ENCODE data around the gene ZNF334.

The ZNF334 gene

DNA sequence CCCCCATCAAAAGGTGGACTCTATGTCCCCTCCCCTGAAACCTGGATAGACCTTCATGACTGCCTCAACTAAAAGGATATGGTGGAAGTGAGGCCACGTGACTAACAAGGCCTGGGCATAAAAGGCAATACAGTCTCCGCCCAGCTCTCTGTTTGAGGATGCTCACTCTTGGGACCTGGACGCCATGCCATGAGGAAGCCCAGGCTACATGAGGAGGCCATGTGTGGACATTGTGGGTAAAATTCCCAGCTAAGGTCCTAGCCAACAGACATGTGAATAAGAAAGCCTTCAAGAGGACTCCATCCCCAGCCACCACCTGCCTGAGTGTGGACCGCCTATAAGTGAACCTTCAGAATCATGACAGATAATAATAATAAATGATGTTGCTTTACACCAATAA lies 7.2 kb upstream of the ZNF334 start:
- Histone ChIP-seq H3K36me3 (ENCODE audit: insufficient read depth, low read length) (no peaks in the 10 kb centered on the region), H3K4me3 (ENCODE audit: low read depth, low read length) (no peak overlapping the region), H3K27me3 (ENCODE audit: insufficient read depth, low read length) (peaks cover 28% of the 10 kb centered on the region), H3K4me1 (ENCODE audit: control insufficient read depth, insufficient read depth, low read length, unreplicated experiment) (no peaks in the 10 kb centered on the region), H3K27ac (ENCODE audit: low read depth, low read length) (no peak overlapping the region), H2AFZ (ENCODE audit: low read length, unreplicated experiment) (no peak overlapping the region), H3K79me2 (ENCODE audit: control insufficient read depth, insufficient read depth, low read length, unreplicated experiment) (no peaks in the 10 kb centered on the region)

GRCh38 chr20:46519471-46520068 lies 6.2 kb upstream of the ZNF334 start:
- H3K4me3 ChIP-seq (ENCODE audit: low read depth, low read length): no peak overlapping the region
- H3K36me3 ChIP-seq (ENCODE audit: insufficient read depth, low read length): no peaks in the 10 kb centered on the region

DNA sequence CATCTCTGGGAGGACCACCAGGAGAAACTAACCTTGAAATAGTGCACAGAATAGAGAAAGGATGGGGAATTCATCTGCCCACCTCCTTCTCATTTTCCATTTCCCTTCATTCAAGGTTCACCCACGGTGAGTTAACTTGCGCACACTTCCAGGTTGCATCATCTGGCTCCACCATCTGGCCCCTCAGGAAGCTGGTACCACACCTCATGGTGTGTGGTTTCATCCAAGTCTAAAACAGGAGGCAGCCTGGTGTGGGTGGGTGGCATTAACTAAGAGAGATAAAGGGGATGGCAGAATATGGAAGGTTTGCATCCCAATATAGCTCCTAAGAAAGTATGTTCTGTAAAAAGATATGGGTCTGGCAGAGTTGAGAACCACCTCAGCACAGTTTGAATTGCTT lies 3.8 kb downstream of the ZNF334 start:
- Histone ChIP-seq H3K36me3 (ENCODE audit: insufficient read depth, low read length) (peaks cover 7% of the 10 kb centered on the region), H2AFZ (ENCODE audit: low read length, unreplicated experiment) (no peak overlapping the region), H3K27ac (ENCODE audit: low read depth, low read length) (no peak overlapping the region), H3K4me3 (ENCODE audit: low read depth, low read length) (no peak overlapping the region), H3K4me1 (ENCODE audit: control insufficient read depth, insufficient read depth, low read length, unreplicated experiment) (no peaks in the 10 kb centered on the region), H3K27me3 (ENCODE audit: insufficient read depth, low read length) (no peaks in the 10 kb centered on the region), H3K79me2 (ENCODE audit: control insufficient read depth, insufficient read depth, low read length, unreplicated experiment) (no peaks in the 10 kb centered on the region)

More at GRCh38 chr20:46519471-46520068, 6.2 kb upstream of the ZNF334 start:
- H3K4me1 ChIP-seq (ENCODE audit: control insufficient read depth, insufficient read depth, low read length, unreplicated experiment): no peaks in the 10 kb centered on the region
- H3K79me2 ChIP-seq (ENCODE audit: control insufficient read depth, insufficient read depth, low read length, unreplicated experiment): no peaks in the 10 kb centered on the region
- no peak overlapping the region for H3K27ac ChIP-seq (ENCODE audit: low read depth, low read length)
- no peak overlapping the region for H2AFZ ChIP-seq (ENCODE audit: low read length, unreplicated experiment)
- H3K27me3 ChIP-seq (ENCODE audit: insufficient read depth, low read length): peaks cover 24% of the 10 kb centered on the region

DNA sequence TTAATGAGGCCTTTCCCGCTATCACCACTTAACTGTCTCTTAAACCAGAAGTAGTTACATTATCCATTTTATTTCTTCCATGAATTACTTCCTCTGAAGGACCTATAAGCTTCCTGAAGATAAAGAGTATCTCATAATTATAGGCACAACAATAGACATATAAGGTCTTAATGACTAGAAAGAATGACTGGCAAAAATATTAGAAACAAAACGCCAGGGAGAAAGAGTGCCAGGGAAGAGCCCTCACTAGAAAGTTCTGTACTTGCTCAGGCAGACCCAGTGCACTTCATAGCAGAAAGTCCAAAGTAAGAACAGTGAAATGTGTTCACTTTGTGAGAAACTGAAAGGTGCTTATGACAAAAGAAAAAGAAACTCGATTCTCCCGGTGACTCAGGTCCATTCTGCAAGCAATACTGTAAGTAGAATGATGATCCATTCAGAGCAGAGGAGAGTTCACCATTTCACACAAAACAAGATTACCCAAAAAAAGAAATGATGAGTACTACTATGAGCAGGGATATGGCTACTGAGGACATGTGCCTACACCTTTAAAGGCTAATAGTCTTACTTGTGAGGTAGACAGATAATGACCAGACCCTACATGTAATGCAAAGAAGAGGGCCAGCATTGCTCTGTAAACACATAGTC lies 5.5 kb downstream of the ZNF334 start:
- no peaks in the 10 kb centered on the region for H3K4me1 ChIP-seq (ENCODE audit: control insufficient read depth, insufficient read depth, low read length, unreplicated experiment)
- H3K27ac ChIP-seq (ENCODE audit: low read depth, low read length): no peak overlapping the region
- no peak overlapping the region for H3K4me3 ChIP-seq (ENCODE audit: low read depth, low read length)
- no peaks in the 10 kb centered on the region for H3K27me3 ChIP-seq (ENCODE audit: insufficient read depth, low read length)
- H2AFZ ChIP-seq (ENCODE audit: low read length, unreplicated experiment): no peak overlapping the region
- H3K79me2 ChIP-seq (ENCODE audit: control insufficient read depth, insufficient read depth, low read length, unreplicated experiment): no peaks in the 10 kb centered on the region
- H3K36me3 ChIP-seq (ENCODE audit: insufficient read depth, low read length): peaks cover 23% of the 10 kb centered on the region

DNA sequence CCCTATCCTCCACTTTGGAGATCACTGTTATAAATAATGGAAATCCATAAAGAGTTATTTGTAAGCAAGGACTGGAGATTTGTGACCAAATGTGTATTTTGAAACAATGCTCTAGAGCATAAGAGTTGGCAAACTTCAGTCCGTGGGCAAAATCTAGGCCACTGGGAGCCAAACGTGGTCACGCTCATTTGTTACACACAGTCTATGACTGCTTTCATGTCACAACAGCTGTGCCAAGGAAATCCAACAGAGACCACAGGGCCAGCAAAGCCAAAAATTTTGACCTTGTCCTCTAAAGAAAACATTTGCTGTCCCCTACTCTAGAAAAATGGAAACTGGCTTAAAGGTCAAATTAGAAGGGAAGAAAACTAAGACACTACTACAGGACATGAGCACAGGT lies 7.9 kb downstream of the ZNF334 start:
- Histone ChIP-seq H3K79me2 (ENCODE audit: control insufficient read depth, insufficient read depth, low read length, unreplicated experiment) (no peaks in the 10 kb centered on the region), H2AFZ (ENCODE audit: low read length, unreplicated experiment) (no peak overlapping the region), H3K27ac (ENCODE audit: low read depth, low read length) (no peak overlapping the region), H3K4me3 (ENCODE audit: low read depth, low read length) (no peak overlapping the region), H3K4me1 (ENCODE audit: control insufficient read depth, insufficient read depth, low read length, unreplicated experiment) (no peaks in the 10 kb centered on the region), H3K27me3 (ENCODE audit: insufficient read depth, low read length) (no peaks in the 10 kb centered on the region), H3K36me3 (ENCODE audit: insufficient read depth, low read length) (peaks cover 24% of the 10 kb centered on the region)

GRCh38 chr20:46501961-46502360 lies 11.4 kb downstream of the ZNF334 start:
- no peak overlapping the region for H3K4me3 ChIP-seq (ENCODE audit: low read depth, low read length)
- no peaks in the 10 kb centered on the region for H3K79me2 ChIP-seq (ENCODE audit: control insufficient read depth, insufficient read depth, low read length, unreplicated experiment)
- H3K4me1 ChIP-seq (ENCODE audit: control insufficient read depth, insufficient read depth, low read length, unreplicated experiment): no peaks in the 10 kb centered on the region
- peaks cover 24% of the 10 kb centered on the region for H3K36me3 ChIP-seq (ENCODE audit: insufficient read depth, low read length)
- no peaks in the 10 kb centered on the region for H3K27me3 ChIP-seq (ENCODE audit: insufficient read depth, low read length)
- no peak overlapping the region for H2AFZ ChIP-seq (ENCODE audit: low read length, unreplicated experiment)
- H3K27ac ChIP-seq (ENCODE audit: low read depth, low read length): no peak overlapping the region

- no peak overlapping the region for H2AFZ ChIP-seq (ENCODE audit: low read length, unreplicated experiment)
- no peak overlapping the region for H3K4me3 ChIP-seq (ENCODE audit: low read depth, low read length)
- no peak overlapping the region for H3K27ac ChIP-seq (ENCODE audit: low read depth, low read length)
- H3K27me3 ChIP-seq (ENCODE audit: insufficient read depth, low read length): no peaks in the 10 kb centered on the region
- no peaks in the 10 kb centered on the region for H3K79me2 ChIP-seq (ENCODE audit: control insufficient read depth, insufficient read depth, low read length, unreplicated experiment)
- H3K36me3 ChIP-seq (ENCODE audit: insufficient read depth, low read length): peaks cover 24% of the 10 kb centered on the region
- no peaks in the 10 kb centered on the region for H3K4me1 ChIP-seq (ENCODE audit: control insufficient read depth, insufficient read depth, low read length, unreplicated experiment)
Measured at GRCh38 chr20:46501337-46501942, 11.9 kb downstream of the ZNF334 start.

DNA sequence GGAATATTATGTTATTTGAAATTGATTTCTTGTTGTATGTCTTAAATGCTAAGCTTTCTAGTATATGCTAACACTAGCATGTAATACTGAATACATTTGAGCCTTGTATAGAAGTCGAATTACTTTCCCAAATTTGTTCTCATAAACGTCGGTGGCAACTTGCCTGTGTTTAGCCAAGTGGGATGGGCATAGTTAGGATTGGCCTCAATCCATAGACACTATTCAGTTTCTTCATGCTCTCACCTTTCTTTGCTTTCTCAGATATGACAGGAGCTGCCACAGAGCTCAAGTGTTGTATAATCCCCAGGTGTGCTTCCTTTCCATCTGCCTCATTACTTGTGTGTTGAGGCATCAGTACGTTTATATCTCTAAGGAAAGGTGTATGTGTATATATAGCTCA lies 19.3 kb downstream of the ZNF334 start:
- Histone ChIP-seq H3K4me3 (ENCODE audit: low read depth, low read length) (no peak overlapping the region), H3K79me2 (ENCODE audit: control insufficient read depth, insufficient read depth, low read length, unreplicated experiment) (no peaks in the 10 kb centered on the region), H3K36me3 (ENCODE audit: insufficient read depth, low read length) (no peaks in the 10 kb centered on the region), H3K27ac (ENCODE audit: low read depth, low read length) (no peak overlapping the region), H3K4me1 (ENCODE audit: control insufficient read depth, insufficient read depth, low read length, unreplicated experiment) (no peaks in the 10 kb centered on the region), H2AFZ (ENCODE audit: low read length, unreplicated experiment) (no peak overlapping the region), H3K27me3 (ENCODE audit: insufficient read depth, low read length) (peaks cover 39% of the 10 kb centered on the region)

- Histone ChIP-seq H3K27me3 (ENCODE audit: insufficient read depth, low read length) (peaks cover 65% of the 10 kb centered on the region), H3K36me3 (ENCODE audit: insufficient read depth, low read length) (no peaks in the 10 kb centered on the region), H3K4me1 (ENCODE audit: control insufficient read depth, insufficient read depth, low read length, unreplicated experiment) (no peaks in the 10 kb centered on the region), H3K79me2 (ENCODE audit: control insufficient read depth, insufficient read depth, low read length, unreplicated experiment) (no peaks in the 10 kb centered on the region), H3K4me3 (ENCODE audit: low read depth, low read length) (no peak overlapping the region), H3K27ac (ENCODE audit: low read depth, low read length) (no peak overlapping the region), H2AFZ (ENCODE audit: low read length, unreplicated experiment) (no peak overlapping the region)
Measured at GRCh38 chr20:46491354-46491753, 22.0 kb downstream of the ZNF334 start.

GRCh38 chr20:46488451-46488850 lies 24.9 kb downstream of the ZNF334 start:
- H3K36me3 ChIP-seq (ENCODE audit: insufficient read depth, low read length): no peaks in the 10 kb centered on the region
- H3K79me2 ChIP-seq (ENCODE audit: control insufficient read depth, insufficient read depth, low read length, unreplicated experiment): no peaks in the 10 kb centered on the region
- peaks cover 84% of the 10 kb centered on the region for H3K27me3 ChIP-seq (ENCODE audit: insufficient read depth, low read length)
- no peak overlapping the region for H3K27ac ChIP-seq (ENCODE audit: low read depth, low read length)
- no peak overlapping the region for H3K4me3 ChIP-seq (ENCODE audit: low read depth, low read length)
- no peak overlapping the region for H2AFZ ChIP-seq (ENCODE audit: low read length, unreplicated experiment)
- H3K4me1 ChIP-seq (ENCODE audit: control insufficient read depth, insufficient read depth, low read length, unreplicated experiment): no peaks in the 10 kb centered on the region

DNA sequence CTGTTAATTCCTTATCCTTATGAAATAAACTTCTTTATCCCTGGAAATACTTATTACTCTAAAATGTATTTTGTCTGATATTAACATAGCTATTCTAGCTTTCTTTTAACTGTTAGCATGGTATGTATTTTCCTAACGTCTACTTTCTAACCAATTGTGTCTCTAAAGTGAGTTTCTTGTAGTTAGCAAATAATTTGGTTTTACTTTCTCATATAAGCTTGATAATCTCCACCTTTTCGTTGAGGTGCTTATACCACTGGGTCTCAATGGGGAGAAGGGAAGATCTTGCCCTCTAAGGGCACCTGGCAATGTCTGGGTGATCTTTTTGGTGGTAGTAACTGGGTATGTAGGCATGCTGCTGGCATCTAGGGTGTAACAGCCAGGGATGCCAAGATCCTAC lies 25.7 kb downstream of the ZNF334 start:
- no peaks in the 10 kb centered on the region for H3K79me2 ChIP-seq (ENCODE audit: control insufficient read depth, insufficient read depth, low read length, unreplicated experiment)
- no peak overlapping the region for H2AFZ ChIP-seq (ENCODE audit: low read length, unreplicated experiment)
- H3K27me3 ChIP-seq (ENCODE audit: insufficient read depth, low read length): peaks cover 91% of the 10 kb centered on the region
- H3K4me1 ChIP-seq (ENCODE audit: control insufficient read depth, insufficient read depth, low read length, unreplicated experiment): no peaks in the 10 kb centered on the region
- H3K4me3 ChIP-seq (ENCODE audit: low read depth, low read length): no peak overlapping the region
- no peak overlapping the region for H3K27ac ChIP-seq (ENCODE audit: low read depth, low read length)
- no peaks in the 10 kb centered on the region for H3K36me3 ChIP-seq (ENCODE audit: insufficient read depth, low read length)

All from ACC112 (cell line).